ENCODE results near the gene SORD.
"Not testable (repeated sequence)": the region's sequence is repeated elsewhere in the genome, so short reads cannot be mapped to it uniquely, and the experiment has no call there.

The SORD gene

GRCh38 chr15:45052676-45053075 is 29.7 kb downstream of the SORD start:
- not testable (repeated sequence) for DNase-seq (ENCODE audit: insufficient read length, low spot score)

GRCh38 chr15:45058690-45059675 is 36.0 kb downstream of the SORD start:
- not testable (repeated sequence) for FAIRE-seq; DNase-seq (ENCODE audit: insufficient read length, low spot score)

More at GRCh38 chr15:45052676-45053075, 29.7 kb downstream of the SORD start:
- FAIRE-seq = not testable (repeated sequence)

- DNase-seq (ENCODE audit: insufficient read length, low spot score); FAIRE-seq: not testable (repeated sequence)
Measured at GRCh38 chr15:45062301-45062700, 39.3 kb downstream of the SORD start.

GRCh38 chr15:45064386-45064785 is 41.4 kb downstream of the SORD start:
- FAIRE-seq (no peak), DNase-seq (ENCODE audit: insufficient read length, low spot score) (no peak)

GRCh38 chr15:45069942-45070360 is 47.0 kb downstream of the SORD start:
- not testable (repeated sequence) for DNase-seq (ENCODE audit: insufficient read length, low spot score); FAIRE-seq

GRCh38 chr15:45073602-45074001 is 50.6 kb downstream of the SORD start:
- not testable (repeated sequence) for DNase-seq (ENCODE audit: insufficient read length, low spot score); FAIRE-seq

- not testable (repeated sequence) for FAIRE-seq; DNase-seq (ENCODE audit: insufficient read length, low spot score)
Measured at GRCh38 chr15:45075440-45076320, 52.7 kb downstream of the SORD start.

GRCh38 chr15:45077391-45077790 is 54.4 kb downstream of the SORD start:
- not testable (repeated sequence) for FAIRE-seq; DNase-seq (ENCODE audit: insufficient read length, low spot score)

- not testable (repeated sequence) for FAIRE-seq; DNase-seq (ENCODE audit: insufficient read length, low spot score)
Measured at GRCh38 chr15:45079201-45079600, 56.2 kb downstream of the SORD start.

GRCh38 chr15:45079628-45080246 is 56.7 kb downstream of the SORD start:
- not testable (repeated sequence) for FAIRE-seq; DNase-seq (ENCODE audit: insufficient read length, low spot score)

- not testable (repeated sequence) for DNase-seq (ENCODE audit: insufficient read length, low spot score); FAIRE-seq
Measured at GRCh38 chr15:45080593-45080992, 57.6 kb downstream of the SORD start.

- DNase-seq (ENCODE audit: insufficient read length, low spot score); FAIRE-seq: not testable (repeated sequence)
Measured at GRCh38 chr15:45082412-45082811, 59.4 kb downstream of the SORD start.

GRCh38 chr15:45083223-45083622 is 60.2 kb downstream of the SORD start:
- no peak for DNase-seq (ENCODE audit: insufficient read length, low spot score)
- FAIRE-seq = no peak

- FAIRE-seq (no peak), DNase-seq (ENCODE audit: insufficient read length, low spot score) (no peak)
Measured at GRCh38 chr15:45084163-45084562, 61.2 kb downstream of the SORD start.

- DNase-seq (ENCODE audit: insufficient read length, low spot score) (no peak), FAIRE-seq (no peak)
Measured at GRCh38 chr15:45087513-45087912, 64.5 kb downstream of the SORD start.

- DNase-seq (ENCODE audit: insufficient read length, low spot score) = no peak
- no peak for FAIRE-seq
Measured at GRCh38 chr15:45088801-45089711, 66.1 kb downstream of the SORD start.

GRCh38 chr15:45089712-45090373 is 66.8 kb downstream of the SORD start:
- DNase-seq (ENCODE audit: insufficient read length, low spot score) (no peak), FAIRE-seq (no peak)

- DNase-seq (ENCODE audit: insufficient read length, low spot score) (no peak), FAIRE-seq (no peak)
Measured at GRCh38 chr15:45091161-45091560, 68.2 kb downstream of the SORD start.

GRCh38 chr15:45091576-45091975 is 68.6 kb downstream of the SORD start:
- DNase-seq (ENCODE audit: insufficient read length, low spot score) (no peak), FAIRE-seq (no peak)
